Measurements from ENCODE around the gene TTLL6. TPM values are rescaled to one million over a fixed set of nuclear protein-coding genes. Genes with fewer than 3 reads are reported as not detected.

TTLL6 gene
- total and polyA plus RNA-seq, 5 donors from 2014 or later = not detected

GRCh38 chr17:48722915-48723422 lies 94.1 kb downstream of the TTLL6 start, which contains the start of gene PRAC2:
PRAC2 (plus strand) TSS chr17:48723185; CDS start chr17:48724411, 1,226 bp downstream.
- peaks cover 100% of the 10 kb centered on the region for H3K27me3 Mint-ChIP-seq
- H3K27ac ChIP-seq (ENCODE audit: insufficient read depth, low read length, poor library complexity, severe bottlenecking) = no peak within 1 kb of the TSS
- H3K4me1 Mint-ChIP-seq = peaks cover 7 to 62% (median 32%) of the 10 kb centered on the region in 4 donors
- H3K9me3 ChIP-seq (ENCODE audit: control insufficient read depth in 2 of 2, low read length in 2 of 2) = peaks cover 1 to 5% of the 10 kb centered on the region in 2 experiments
- no peak for ATAC-seq (ENCODE audit: low read depth in 2 of 2)
- H3K27ac Mint-ChIP-seq = peak within 1 kb of the TSS in 1 of 3 donors; percentile 70
- H3K9me3 Mint-ChIP-seq = peaks cover 0 to 9% (median 2%) of the 10 kb centered on the region in 7 donors
- DNase-seq = no peak
- H3K4me3 Mint-ChIP-seq = peak within 1 kb of the TSS; percentile 50 to 91 (median 67)
- peak within 1 kb of the TSS; percentile 35 for H3K4me3 ChIP-seq (ENCODE audit: low read depth, low read length)
- H3K27me3 ChIP-seq (ENCODE audit: control insufficient read depth, insufficient read depth, low read length) = peaks cover 64% of the 10 kb centered on the region
- H3K36me3 Mint-ChIP-seq = no peaks in the 10 kb centered on the region
- H3K36me3 ChIP-seq (ENCODE audit: control insufficient read depth, insufficient read depth, low read length) = no peaks in the 10 kb centered on the region
- H3K4me1 ChIP-seq (ENCODE audit: control insufficient read depth, insufficient read depth, low read length, poor library complexity, severe bottlenecking) = peaks cover 56% of the 10 kb centered on the region

- H3K27ac Mint-ChIP-seq = no peak within 1 kb of the TSS
Measured at GRCh38 chr17:48722201-48722907, 94.7 kb downstream of the TTLL6 start, which contains the start of gene PRAC1. PRAC1 (minus strand) TSS chr17:48722518; CDS start chr17:48722392, 126 bp downstream.

GRCh38 chr17:48721009-48721402 lies 96.0 kb downstream of the TTLL6 start:
- H3K27me3 ChIP-seq (ENCODE audit: control insufficient read depth, insufficient read depth, low read length) = peaks cover 56% of the 10 kb centered on the region
- H3K36me3 ChIP-seq (ENCODE audit: control insufficient read depth, insufficient read depth, low read length) = no peaks in the 10 kb centered on the region
- Mint-ChIP-seq H3K36me3 (no peaks in the 10 kb centered on the region), H3K4me3 (peak overlapping the region in 1 of 4 donors; percentile 3), H3K27ac (no peak overlapping the region), H3K27me3 (peaks cover 100% of the 10 kb centered on the region), H3K9me3 (peaks cover 0 to 11% (median 2%) of the 10 kb centered on the region in 7 donors), H3K4me1 (peaks cover 7 to 55% (median 28%) of the 10 kb centered on the region in 4 donors)
- H3K4me3 ChIP-seq (ENCODE audit: low read depth, low read length) = no peak overlapping the region
- H3K9me3 ChIP-seq (ENCODE audit: control insufficient read depth in 2 of 2, low read length in 2 of 2) = peaks cover 1 to 5% of the 10 kb centered on the region in 2 experiments
- ATAC-seq (ENCODE audit: low read depth in 2 of 2) = no peak
- no peak for DNase-seq
- H3K27ac ChIP-seq (ENCODE audit: insufficient read depth, low read length, poor library complexity, severe bottlenecking) = no peak overlapping the region
- H3K4me1 ChIP-seq (ENCODE audit: control insufficient read depth, insufficient read depth, low read length, poor library complexity, severe bottlenecking) = peaks cover 53% of the 10 kb centered on the region

More at GRCh38 chr17:48722201-48722907, 94.7 kb downstream of the TTLL6 start, which contains the start of gene PRAC1:
- Mint-ChIP-seq H3K4me1 (peaks cover 7 to 62% (median 31%) of the 10 kb centered on the region in 4 donors), H3K36me3 (no peaks in the 10 kb centered on the region), H3K9me3 (peaks cover 0 to 11% (median 2%) of the 10 kb centered on the region in 7 donors), H3K27me3 (peaks cover 100% of the 10 kb centered on the region), H3K4me3 (peak within 1 kb of the TSS; percentile 50 to 76 (median 60))
- no peak for DNase-seq
- no peak within 1 kb of the TSS for H3K27ac ChIP-seq (ENCODE audit: insufficient read depth, low read length, poor library complexity, severe bottlenecking)
- peaks cover 1 to 5% of the 10 kb centered on the region in 2 experiments for H3K9me3 ChIP-seq (ENCODE audit: control insufficient read depth in 2 of 2, low read length in 2 of 2)
- no peaks in the 10 kb centered on the region for H3K36me3 ChIP-seq (ENCODE audit: control insufficient read depth, insufficient read depth, low read length)
- H3K4me1 ChIP-seq (ENCODE audit: control insufficient read depth, insufficient read depth, low read length, poor library complexity, severe bottlenecking) = peaks cover 54% of the 10 kb centered on the region
- no peak within 1 kb of the TSS for H3K4me3 ChIP-seq (ENCODE audit: low read depth, low read length)
- peaks cover 63% of the 10 kb centered on the region for H3K27me3 ChIP-seq (ENCODE audit: control insufficient read depth, insufficient read depth, low read length)
- no peak for ATAC-seq (ENCODE audit: low read depth in 2 of 2)

- H3K27me3 Mint-ChIP-seq = peaks cover 98% of the 10 kb centered on the region
- Histone ChIP-seq H3K4me1 (ENCODE audit: control insufficient read depth, insufficient read depth, low read length, poor library complexity, severe bottlenecking) (peaks cover 55% of the 10 kb centered on the region), H3K27me3 (ENCODE audit: control insufficient read depth, insufficient read depth, low read length) (peaks cover 52% of the 10 kb centered on the region), H3K36me3 (ENCODE audit: control insufficient read depth, insufficient read depth, low read length) (no peaks in the 10 kb centered on the region), H3K27ac (ENCODE audit: insufficient read depth, low read length, poor library complexity, severe bottlenecking) (no peak overlapping the region), H3K4me3 (ENCODE audit: low read depth, low read length) (no peak overlapping the region), H3K9me3 (ENCODE audit: control insufficient read depth in 2 of 2, low read length in 2 of 2) (peaks cover 1 to 5% of the 10 kb centered on the region in 2 experiments)
- no peaks in the 10 kb centered on the region for H3K36me3 Mint-ChIP-seq
- ATAC-seq (ENCODE audit: low read depth in 2 of 2) (no peak), DNase-seq (no peak)
- H3K9me3 Mint-ChIP-seq = peaks cover 0 to 11% (median 2%) of the 10 kb centered on the region in 7 donors
- H3K4me3 Mint-ChIP-seq = peak overlapping the region; percentile 3 to 76 (median 30)
- H3K4me1 Mint-ChIP-seq = peaks cover 7 to 56% (median 29%) of the 10 kb centered on the region in 4 donors
- H3K27ac Mint-ChIP-seq = peak overlapping the region in 1 of 3 donors; percentile 70
Measured at GRCh38 chr17:48720266-48721008, 96.6 kb downstream of the TTLL6 start.

- ATAC-seq (ENCODE audit: low read depth in 2 of 2) (no peak), DNase-seq (no peak)
- Histone ChIP-seq H3K27ac (ENCODE audit: insufficient read depth, low read length, poor library complexity, severe bottlenecking) (no peak overlapping the region), H3K27me3 (ENCODE audit: control insufficient read depth, insufficient read depth, low read length) (peaks cover 55% of the 10 kb centered on the region), H3K4me3 (ENCODE audit: low read depth, low read length) (no peak overlapping the region), H3K36me3 (ENCODE audit: control insufficient read depth, insufficient read depth, low read length) (no peaks in the 10 kb centered on the region), H3K9me3 (ENCODE audit: control insufficient read depth in 2 of 2, low read length in 2 of 2) (peaks cover 1 to 5% of the 10 kb centered on the region in 2 experiments), H3K4me1 (ENCODE audit: control insufficient read depth, insufficient read depth, low read length, poor library complexity, severe bottlenecking) (peaks cover 48% of the 10 kb centered on the region)
- Mint-ChIP-seq H3K4me1 (peaks cover 7 to 49% (median 28%) of the 10 kb centered on the region in 4 donors), H3K27me3 (peaks cover 97% of the 10 kb centered on the region), H3K4me3 (peak overlapping the region in 2 of 4 donors; percentile 37 to 74), H3K9me3 (peaks cover 0 to 11% (median 1%) of the 10 kb centered on the region in 7 donors), H3K36me3 (no peaks in the 10 kb centered on the region), H3K27ac (no peak overlapping the region)
Measured at GRCh38 chr17:48719642-48720265, 97.3 kb downstream of the TTLL6 start.

GRCh38 chr17:48718761-48719641 lies 98.0 kb downstream of the TTLL6 start:
- Mint-ChIP-seq H3K4me3 (peak overlapping the region in 2 of 4 donors; percentile 33 to 59), H3K9me3 (peaks cover 0 to 11% (median 1%) of the 10 kb centered on the region in 7 donors), H3K36me3 (no peaks in the 10 kb centered on the region), H3K27me3 (peaks cover 97% of the 10 kb centered on the region), H3K27ac (peak overlapping the region in 1 of 3 donors; percentile 79), H3K4me1 (peaks cover 4 to 41% (median 22%) of the 10 kb centered on the region in 4 donors)
- Histone ChIP-seq H3K27ac (ENCODE audit: insufficient read depth, low read length, poor library complexity, severe bottlenecking) (no peak overlapping the region), H3K36me3 (ENCODE audit: control insufficient read depth, insufficient read depth, low read length) (no peaks in the 10 kb centered on the region), H3K4me3 (ENCODE audit: low read depth, low read length) (no peak overlapping the region), H3K9me3 (ENCODE audit: control insufficient read depth in 2 of 2, low read length in 2 of 2) (peaks cover 1 to 5% of the 10 kb centered on the region in 2 experiments), H3K27me3 (ENCODE audit: control insufficient read depth, insufficient read depth, low read length) (peaks cover 55% of the 10 kb centered on the region), H3K4me1 (ENCODE audit: control insufficient read depth, insufficient read depth, low read length, poor library complexity, severe bottlenecking) (peaks cover 40% of the 10 kb centered on the region)
- peak in 1 of 3 donors; percentile 19 for DNase-seq
- no peak for ATAC-seq (ENCODE audit: low read depth in 2 of 2)

All from CD4-positive, CD25-positive, alpha-beta regulatory T cell (primary cell).